Neural cell (in vitro differentiated cells): ENCODE results near the gene BHLHE23. TPM values are rescaled to one million over a fixed set of nuclear protein-coding genes. Genes with fewer than 3 reads are reported as not detected.
A peak's percentile ranks its signal among the peaks of the same experiment; 100 is the strongest.

Source experiments
- H2AFZ ChIP-seq: fragments of 200-600, 300-800 bp; sonication (generic), shearing (Covaris generic); 2 replicates; pipeline ENCODE4 v1.6.0; 2014; ENCODE audit warnings: low read depth, mild to moderate bottlenecking, antibody characterized with exemption, low read length, moderate library complexity
- H3F3A ChIP-seq: fragments of 200-600 bp; shearing (Covaris generic); 2 replicates; pipeline ENCODE4 v1.6.1; 2016; ENCODE audit warnings: mild to moderate bottlenecking, moderate library complexity, mixed read lengths, antibody characterized with exemption, low read length; ENCODE audit not compliant: insufficient read depth, poor library complexity, severe bottlenecking
- H3K27ac ChIP-seq: fragments of 200-600, 300-800 bp; sonication (generic), shearing (Covaris generic); 2 replicates; pipeline ENCODE4 v1.5.1; 2014; ENCODE audit warnings: mild to moderate bottlenecking, low read length, moderate library complexity
- H3K27me3 ChIP-seq: fragments of 300-800, 200-600 bp; sonication (generic), shearing (Covaris generic); 2 replicates; pipeline ENCODE4 v1.6.0; 2014; ENCODE audit warnings: mild to moderate bottlenecking, low read depth, low read length, moderate library complexity; ENCODE audit not compliant: insufficient read depth
- H3K36me3 ChIP-seq: fragments of 300-800, 200-600 bp; sonication (generic), shearing (Covaris generic); 2 replicates; pipeline ENCODE4 v1.5.1; 2014; ENCODE audit warnings: mild to moderate bottlenecking, antibody characterized with exemption, low read length, moderate library complexity; ENCODE audit not compliant: insufficient read depth
- H3K4me2 ChIP-seq: fragments of 300-800, 200-600 bp; sonication (generic), shearing (Covaris generic); 2 replicates; pipeline ENCODE4 v1.6.0; 2014; ENCODE audit warnings: mild to moderate bottlenecking, low read length
- H3K4me3 ChIP-seq: fragments of 300-800, 200-600 bp; sonication (generic), shearing (Covaris generic); 2 replicates; pipeline ENCODE4 v1.5.1; 2014; ENCODE audit warnings: mild to moderate bottlenecking, low read length, moderate library complexity
- H3K79me2 ChIP-seq: fragments of 200-600 bp; shearing (Covaris generic); replicated peaks from 2 replicates; pipeline ENCODE4 v1.6.0; 2014; ENCODE audit warnings: mild to moderate bottlenecking, low read length, moderate library complexity; ENCODE audit not compliant: insufficient read depth
- H3K9ac ChIP-seq: fragments of 300-800, 200-600 bp; sonication (generic), shearing (Covaris generic); 2 replicates; pipeline ENCODE4 v1.6.1; 2016; ENCODE audit warnings: mild to moderate bottlenecking, low read length, mixed read lengths
- H3K9me2 ChIP-seq: fragments of 200-600 bp; shearing (Covaris generic); 2 replicates; pipeline ENCODE4 v1.6.1; 2016; ENCODE audit warnings: mild to moderate bottlenecking, low read length, mixed read lengths; ENCODE audit not compliant: insufficient read depth
- H3K9me3 ChIP-seq: fragments of 200-600, 300-800 bp; sonication (generic), shearing (Covaris generic); 2 replicates; pipeline ENCODE4 v1.6.1; 2016; ENCODE audit warnings: mild to moderate bottlenecking, mixed run types, low read length, moderate library complexity, mixed read lengths
- H4K20me1 ChIP-seq: fragments of 200-600 bp; shearing (Covaris generic); 2 replicates; pipeline ENCODE4 v1.6.1; 2016; ENCODE audit warnings: mild to moderate bottlenecking, mixed run types; ENCODE audit not compliant: insufficient read depth
- EP300 ChIP-seq: fragments of 450-650 bp; conservative IDR thresholded peaks from 2 replicates; pipeline ENCODE4 v1.6.1; 2014; ENCODE audit warnings: antibody characterized with exemption, mild to moderate bottlenecking, moderate library complexity; ENCODE audit not compliant: poor library complexity, severe bottlenecking
- EZH2 ChIP-seq: fragments of 200-600, 300-800 bp; shearing (Covaris generic), sonication (generic); IDR thresholded peaks from 2 replicates; pipeline ENCODE4 v1.6.1; 2014; ENCODE audit warnings: antibody characterized with exemption, low read length, borderline replicate concordance, mild to moderate bottlenecking; ENCODE audit not compliant: insufficient read depth, poor library complexity, severe bottlenecking
- MXI1 ChIP-seq: fragments of 450-650 bp; conservative IDR thresholded peaks from 2 replicates; pipeline ENCODE4 v1.6.1; 2014; ENCODE audit warnings: antibody characterized with exemption, mild to moderate bottlenecking; ENCODE audit not compliant: poor library complexity, severe bottlenecking
- POLR2AphosphoS5 ChIP-seq: IDR thresholded peaks from 2 replicates; pipeline ENCODE4 v1.6.1; 2012
- RAD21 ChIP-seq: fragments of 450-650 bp; conservative IDR thresholded peaks from 2 replicates; pipeline ENCODE4 v1.6.1; 2014; ENCODE audit warnings: antibody characterized with exemption, mild to moderate bottlenecking, moderate library complexity
- SMC3 ChIP-seq: fragments of 450-650 bp; conservative IDR thresholded peaks from 2 replicates; pipeline ENCODE4 v1.6.1; 2014; ENCODE audit warnings: antibody characterized with exemption, mild to moderate bottlenecking, moderate library complexity; ENCODE audit not compliant: poor library complexity
- TAF1 ChIP-seq: IDR thresholded peaks from 2 replicates; pipeline ENCODE4 v1.6.1; 2012; ENCODE audit warnings: low read depth
- polyA plus RNA-seq: library from polyadenylated mRNA; depleted of rRNA; stranded (reverse); fragments of >200 nt; gene quantifications from 2 replicates; pipeline ENCODE4 v1.2.3, GENCODE V29; 2014
- TF ChIP-seq, protein P1 (sequence below): IDR thresholded peaks from 2 replicates; pipeline ENCODE4 v1.6.1; 2012; ENCODE audit warnings: borderline replicate concordance
- TF ChIP-seq, protein P2 (sequence below): fragments of 450-650 bp; IDR thresholded peaks from 2 replicates; pipeline ENCODE4 v1.5.1; 2014; ENCODE audit warnings: antibody characterized with exemption, mild to moderate bottlenecking, moderate library complexity; ENCODE audit not compliant: poor library complexity, severe bottlenecking

BHLHE23 gene
- polyA plus RNA-seq, 1 donor from 2014 or later = not detected

DNA sequence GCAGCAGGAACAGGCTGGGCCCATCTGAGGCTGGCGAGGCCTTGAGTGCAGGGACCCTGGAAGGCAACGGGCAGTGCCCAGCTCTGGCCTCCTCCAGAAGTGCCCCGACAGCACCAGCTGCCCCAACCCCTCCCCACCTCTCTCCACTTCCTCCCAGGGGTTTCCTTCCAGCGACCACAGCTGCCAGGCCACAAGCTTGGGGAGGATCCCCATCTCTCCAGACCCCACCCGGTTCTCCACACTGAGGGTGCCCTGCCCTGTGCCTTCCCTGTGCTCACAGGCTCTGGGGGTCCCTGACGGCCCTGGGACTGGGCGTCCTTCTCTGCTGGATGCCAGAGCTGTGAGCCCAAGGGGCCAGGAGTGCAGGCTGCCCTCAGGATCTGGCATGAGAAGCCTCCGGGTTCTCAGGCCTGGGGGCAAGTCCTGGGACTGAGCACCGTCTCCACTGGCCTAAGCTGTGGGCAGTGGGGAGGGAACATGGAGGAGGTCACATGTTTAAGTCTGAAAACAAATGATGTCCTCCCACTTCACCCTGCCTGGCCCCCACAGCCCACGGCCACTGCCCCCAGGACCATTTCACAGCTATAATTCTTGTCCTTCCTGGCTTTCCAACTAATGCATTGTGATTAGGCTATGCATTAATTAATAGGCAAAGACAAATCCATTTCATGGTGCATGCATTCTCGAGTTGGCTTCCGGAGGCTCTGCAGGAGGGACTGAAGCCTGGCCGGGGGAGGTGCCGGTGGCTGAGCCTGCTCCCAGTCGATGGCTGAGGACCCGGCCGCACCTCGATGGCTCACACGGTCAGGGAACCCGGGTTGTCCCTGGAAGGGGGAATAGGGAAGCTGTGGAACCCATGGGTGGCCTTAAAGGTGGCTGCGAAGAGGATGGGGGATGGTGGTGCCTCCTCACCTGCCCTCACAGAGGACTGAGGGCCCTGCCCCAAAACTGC is 24.4 kb downstream of the BHLHE23 start:
- H3K9me3 ChIP-seq = no peaks in the 10 kb centered on the region
- no peaks in the 10 kb centered on the region for H3K36me3 ChIP-seq
- no peaks in the 10 kb centered on the region for H3K9me2 ChIP-seq
- H3K79me2 ChIP-seq = no peaks in the 10 kb centered on the region
- no peaks in the 10 kb centered on the region for H4K20me1 ChIP-seq
- H3K27me3 ChIP-seq = no peaks in the 10 kb centered on the region
- no peaks in the 10 kb centered on the region for H3F3A ChIP-seq
- no peak overlapping the region for H3K4me3 ChIP-seq
- no peak overlapping the region for H2AFZ ChIP-seq
- H3K27ac ChIP-seq = no peak overlapping the region
- TF ChIP-seq SMC3 = no peak
- no peak for TF ChIP-seq EZH2
- no peak for TF ChIP-seq EP300
- TF ChIP-seq, protein P1, sequence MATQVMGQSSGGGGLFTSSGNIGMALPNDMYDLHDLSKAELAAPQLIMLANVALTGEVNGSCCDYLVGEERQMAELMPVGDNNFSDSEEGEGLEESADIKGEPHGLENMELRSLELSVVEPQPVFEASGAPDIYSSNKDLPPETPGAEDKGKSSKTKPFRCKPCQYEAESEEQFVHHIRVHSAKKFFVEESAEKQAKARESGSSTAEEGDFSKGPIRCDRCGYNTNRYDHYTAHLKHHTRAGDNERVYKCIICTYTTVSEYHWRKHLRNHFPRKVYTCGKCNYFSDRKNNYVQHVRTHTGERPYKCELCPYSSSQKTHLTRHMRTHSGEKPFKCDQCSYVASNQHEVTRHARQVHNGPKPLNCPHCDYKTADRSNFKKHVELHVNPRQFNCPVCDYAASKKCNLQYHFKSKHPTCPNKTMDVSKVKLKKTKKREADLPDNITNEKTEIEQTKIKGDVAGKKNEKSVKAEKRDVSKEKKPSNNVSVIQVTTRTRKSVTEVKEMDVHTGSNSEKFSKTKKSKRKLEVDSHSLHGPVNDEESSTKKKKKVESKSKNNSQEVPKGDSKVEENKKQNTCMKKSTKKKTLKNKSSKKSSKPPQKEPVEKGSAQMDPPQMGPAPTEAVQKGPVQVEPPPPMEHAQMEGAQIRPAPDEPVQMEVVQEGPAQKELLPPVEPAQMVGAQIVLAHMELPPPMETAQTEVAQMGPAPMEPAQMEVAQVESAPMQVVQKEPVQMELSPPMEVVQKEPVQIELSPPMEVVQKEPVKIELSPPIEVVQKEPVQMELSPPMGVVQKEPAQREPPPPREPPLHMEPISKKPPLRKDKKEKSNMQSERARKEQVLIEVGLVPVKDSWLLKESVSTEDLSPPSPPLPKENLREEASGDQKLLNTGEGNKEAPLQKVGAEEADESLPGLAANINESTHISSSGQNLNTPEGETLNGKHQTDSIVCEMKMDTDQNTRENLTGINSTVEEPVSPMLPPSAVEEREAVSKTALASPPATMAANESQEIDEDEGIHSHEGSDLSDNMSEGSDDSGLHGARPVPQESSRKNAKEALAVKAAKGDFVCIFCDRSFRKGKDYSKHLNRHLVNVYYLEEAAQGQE = no peak
- no peak for TF ChIP-seq POLR2AphosphoS5
- TF ChIP-seq TAF1 = no peak
- no peak for TF ChIP-seq RAD21
- TF ChIP-seq, protein P2, sequence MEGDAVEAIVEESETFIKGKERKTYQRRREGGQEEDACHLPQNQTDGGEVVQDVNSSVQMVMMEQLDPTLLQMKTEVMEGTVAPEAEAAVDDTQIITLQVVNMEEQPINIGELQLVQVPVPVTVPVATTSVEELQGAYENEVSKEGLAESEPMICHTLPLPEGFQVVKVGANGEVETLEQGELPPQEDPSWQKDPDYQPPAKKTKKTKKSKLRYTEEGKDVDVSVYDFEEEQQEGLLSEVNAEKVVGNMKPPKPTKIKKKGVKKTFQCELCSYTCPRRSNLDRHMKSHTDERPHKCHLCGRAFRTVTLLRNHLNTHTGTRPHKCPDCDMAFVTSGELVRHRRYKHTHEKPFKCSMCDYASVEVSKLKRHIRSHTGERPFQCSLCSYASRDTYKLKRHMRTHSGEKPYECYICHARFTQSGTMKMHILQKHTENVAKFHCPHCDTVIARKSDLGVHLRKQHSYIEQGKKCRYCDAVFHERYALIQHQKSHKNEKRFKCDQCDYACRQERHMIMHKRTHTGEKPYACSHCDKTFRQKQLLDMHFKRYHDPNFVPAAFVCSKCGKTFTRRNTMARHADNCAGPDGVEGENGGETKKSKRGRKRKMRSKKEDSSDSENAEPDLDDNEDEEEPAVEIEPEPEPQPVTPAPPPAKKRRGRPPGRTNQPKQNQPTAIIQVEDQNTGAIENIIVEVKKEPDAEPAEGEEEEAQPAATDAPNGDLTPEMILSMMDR = no peak
- TF ChIP-seq MXI1 = no peak
- H3K4me2 ChIP-seq = no peak overlapping the region
- H3K9ac ChIP-seq = no peak overlapping the region

DNA sequence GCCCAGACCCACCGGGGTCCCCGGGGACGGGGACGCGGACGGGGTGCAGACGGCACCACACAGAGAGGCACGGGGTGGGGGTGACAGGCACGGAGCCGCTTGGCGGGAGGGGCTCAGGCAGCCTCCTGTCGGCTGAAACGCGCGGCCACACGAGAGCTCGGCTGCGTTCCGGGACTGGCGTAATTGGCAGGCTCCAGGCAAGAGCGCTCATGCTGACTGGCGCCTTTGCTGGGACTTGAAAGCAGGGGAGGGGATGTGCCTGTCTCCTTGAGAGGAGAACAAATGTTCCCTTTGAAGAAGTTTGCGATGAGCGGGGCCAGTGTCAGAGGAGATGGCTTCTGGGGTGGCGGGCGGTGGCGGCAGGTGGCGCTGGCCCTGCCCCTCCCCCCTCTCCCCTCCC is 25.8 kb downstream of the BHLHE23 start:
- H3K9me3 ChIP-seq = no peaks in the 10 kb centered on the region
- H3K79me2 ChIP-seq = no peaks in the 10 kb centered on the region
- TF ChIP-seq SMC3 (no peak), POLR2AphosphoS5 (peak; percentile 56)
- no peak overlapping the region for H3K27ac ChIP-seq
- no peak overlapping the region for H3K9ac ChIP-seq
- no peak overlapping the region for H3K4me3 ChIP-seq
- no peaks in the 10 kb centered on the region for H3F3A ChIP-seq
- no peaks in the 10 kb centered on the region for H3K36me3 ChIP-seq
- no peak overlapping the region for H2AFZ ChIP-seq
- H3K4me2 ChIP-seq = no peak overlapping the region
- H3K27me3 ChIP-seq = no peaks in the 10 kb centered on the region
- H3K9me2 ChIP-seq = no peaks in the 10 kb centered on the region
- H4K20me1 ChIP-seq = no peaks in the 10 kb centered on the region
